ENCODE data around the gene OR4P4.

OR4P4 gene

GRCh38 chr11:55634813-55635212 lies at the start of gene OR4P4:
TSS of gene OR4P4 (plus strand) at chr11:55635113.
- TF ChIP-seq CTCF (IDR thresholded peaks at IDR 0.05; ENCODE audit: low read depth, low read length, missing control alignments): no peak
- DNase-seq (ENCODE audit: low read depth): no peak
- H3K4me3 ChIP-seq (ENCODE audit: low read depth, low read length): no peak within 1 kb of the TSS

GRCh38 chr11:55607545-55607944 lies 27.4 kb upstream of the OR4P4 start, which contains the start of gene OR4C11:
TSS of gene OR4C11 (minus strand) at chr11:55607645. CDS start at chr11:55604373, 3,272 bp downstream.
- H3K4me3 ChIP-seq (ENCODE audit: low read depth, low read length): no peak within 1 kb of the TSS
- DNase-seq (ENCODE audit: low read depth): no peak
- no peak for TF ChIP-seq CTCF (IDR thresholded peaks at IDR 0.05; ENCODE audit: low read depth, low read length, missing control alignments)

GRCh38 chr11:55624531-55624930 lies 10.4 kb upstream of the OR4P4 start:
- DNase-seq (ENCODE audit: low read depth): no peak
- TF ChIP-seq CTCF (IDR thresholded peaks at IDR 0.05; ENCODE audit: low read depth, low read length, missing control alignments): no peak
- H3K4me3 ChIP-seq (ENCODE audit: low read depth, low read length): no peak overlapping the region

GRCh38 chr11:55648027-55648426 lies 13.1 kb downstream of the OR4P4 start, which contains the start of gene OR4S2:
TSS of gene OR4S2 (plus strand) at chr11:55648327. CDS start at chr11:55650904, 2,577 bp downstream.
- no peak within 1 kb of the TSS for H3K4me3 ChIP-seq (ENCODE audit: low read depth, low read length)
- DNase-seq (ENCODE audit: low read depth): no peak
- TF ChIP-seq CTCF (IDR thresholded peaks at IDR 0.05; ENCODE audit: low read depth, low read length, missing control alignments): no peak

GRCh38 chr11:55652560-55652959 lies 17.6 kb downstream of the OR4P4 start:
- H3K4me3 ChIP-seq (ENCODE audit: low read depth, low read length): no peak overlapping the region
- no peak for TF ChIP-seq CTCF (IDR thresholded peaks at IDR 0.05; ENCODE audit: low read depth, low read length, missing control alignments)
- no peak for DNase-seq (ENCODE audit: low read depth)

GRCh38 chr11:55655096-55655495 lies 20.2 kb downstream of the OR4P4 start:
- no peak overlapping the region for H3K4me3 ChIP-seq (ENCODE audit: low read depth, low read length)
- no peak for DNase-seq (ENCODE audit: low read depth)
- no peak for TF ChIP-seq CTCF (IDR thresholded peaks at IDR 0.05; ENCODE audit: low read depth, low read length, missing control alignments)

GRCh38 chr11:55658031-55658573 lies 23.2 kb downstream of the OR4P4 start:
- TF ChIP-seq CTCF (IDR thresholded peaks at IDR 0.05; ENCODE audit: low read depth, low read length, missing control alignments): no peak
- DNase-seq (ENCODE audit: low read depth): no peak
- no peak overlapping the region for H3K4me3 ChIP-seq (ENCODE audit: low read depth, low read length)
